Smooth muscle cell (in vitro differentiated cells): ENCODE results near the gene BZW2. TPM values are rescaled to one million over a fixed set of nuclear protein-coding genes. Genes with fewer than 3 reads are reported as not detected.

Experiments used
- DNase-seq: peaks from one replicate; lab custom pipeline; 2025; ENCODE audit not compliant: unreplicated experiment; lab: John Stamatoyannopoulos, UW
- H2AFZ ChIP-seq: fragments of 200-600 bp; sonication (generic); 2 replicates; pipeline ENCODE4 v1.6.0; 2016; ENCODE audit warnings: antibody characterized with exemption, low read depth, mild to moderate bottlenecking
- H3F3A ChIP-seq: fragments of 200-600 bp; sonication (generic); 2 replicates; pipeline ENCODE4 v1.6.0; 2017; ENCODE audit warnings: antibody characterized with exemption, low read depth
- H3K27ac ChIP-seq: fragments of 200-600 bp; sonication (generic); 2 replicates; pipeline ENCODE4 v1.5.1; 2016; ENCODE audit warnings: low read depth, mild to moderate bottlenecking
- H3K27me3 ChIP-seq: fragments of 200-600 bp; sonication (generic); 2 replicates; pipeline ENCODE4 v1.6.1; 2016; ENCODE audit warnings: low read depth, mild to moderate bottlenecking
- H3K36me3 ChIP-seq: fragments of 200-600 bp; sonication (generic); 2 replicates; pipeline ENCODE4 v1.5.1; 2016; ENCODE audit warnings: low read depth
- H3K4me1 ChIP-seq: fragments of 200-600 bp; sonication (generic); 2 replicates; pipeline ENCODE4 v1.5.1; 2016; ENCODE audit warnings: low read depth
- H3K4me2 ChIP-seq: fragments of 200-600 bp; sonication (generic); 2 replicates; pipeline ENCODE4 v1.6.0; 2016; ENCODE audit warnings: mild to moderate bottlenecking
- H3K4me3 ChIP-seq: fragments of 200-600 bp; sonication (generic); 2 replicates; pipeline ENCODE4 v1.5.1; 2016; ENCODE audit warnings: mild to moderate bottlenecking
- H3K79me2 ChIP-seq: fragments of 200-600 bp; sonication (generic); 2 replicates; pipeline ENCODE4 v1.6.0; 2016; ENCODE audit warnings: low read depth, mild to moderate bottlenecking
- H3K9ac ChIP-seq: fragments of 200-600 bp; sonication (generic); 2 replicates; pipeline ENCODE4 v1.6.0; 2016; ENCODE audit warnings: low read depth
- H3K9me3 ChIP-seq: fragments of 200-600 bp; sonication (generic); replicated peaks from 2 replicates; pipeline ENCODE4 v1.5.1; 2016; ENCODE audit warnings: low read depth
- H4K20me1 ChIP-seq: fragments of 200-600 bp; sonication (generic); 2 replicates; pipeline ENCODE4 v1.6.0; 2016; ENCODE audit warnings: low read depth
- WGBS: methylation state at CpG from one replicate; pipeline ENCODE4 v1.1.7; 2016; ENCODE audit warnings: low lambda C conversion rate; 5-methylcytosine and 5-hydroxymethylcytosine counted together
- polyA plus RNA-seq: library from polyadenylated mRNA; unstranded; fragments of >200 nt; fragmentation: Nextera tagmentation; extraction: Ambion mirVana; gene quantifications from 2 replicates; pipeline ENCODE4 v1.2.1, GENCODE V29; 2016
- total RNA-seq: library from RNA; depleted of rRNA; stranded (reverse); fragments of >200 nt; gene quantifications from 2 replicates; pipeline ENCODE4 v1.2.3, GENCODE V29; 2014
- TF ChIP-seq, protein P1 (sequence below): fragments of 200-600 bp; sonication (generic); IDR thresholded peaks from 2 replicates; pipeline ENCODE4 v1.5.1; 2017; ENCODE audit warnings: borderline replicate concordance, mild to moderate bottlenecking, antibody characterized with exemption; ENCODE audit not compliant: insufficient read depth, poor library complexity, severe bottlenecking

The BZW2 gene
- total and polyA plus RNA-seq, 2 experiments from 2014 or later = 56.1 to 83.7 TPM

DNA sequence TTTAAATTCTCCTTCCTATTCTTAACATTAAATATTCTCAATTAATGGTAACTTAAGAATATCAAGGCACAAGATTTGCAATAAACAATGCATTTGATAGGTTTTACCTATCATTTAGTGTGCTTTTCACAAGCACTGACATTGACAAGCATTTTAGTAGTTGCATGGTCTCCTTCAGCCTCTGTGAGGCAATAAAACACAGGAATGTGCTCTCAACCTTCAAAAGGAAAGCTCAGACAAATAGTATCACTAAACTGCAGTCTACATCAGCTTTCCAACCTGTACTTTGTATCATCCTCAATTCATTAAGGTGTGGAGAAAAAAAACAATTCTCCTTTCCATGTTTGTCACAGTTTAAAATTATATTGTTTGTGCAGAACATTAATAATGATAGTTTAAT is 56.5 kb downstream of the BZW2 start:
- H3K4me2 ChIP-seq = no peak overlapping the region
- no peak overlapping the region for H3K9ac ChIP-seq
- H3K27ac ChIP-seq = no peak overlapping the region
- H3K4me3 ChIP-seq = no peak overlapping the region
- H3K4me1 ChIP-seq = no peaks in the 10 kb centered on the region
- H3K36me3 ChIP-seq = peaks cover 34% of the 10 kb centered on the region
- TF ChIP-seq, protein P1, sequence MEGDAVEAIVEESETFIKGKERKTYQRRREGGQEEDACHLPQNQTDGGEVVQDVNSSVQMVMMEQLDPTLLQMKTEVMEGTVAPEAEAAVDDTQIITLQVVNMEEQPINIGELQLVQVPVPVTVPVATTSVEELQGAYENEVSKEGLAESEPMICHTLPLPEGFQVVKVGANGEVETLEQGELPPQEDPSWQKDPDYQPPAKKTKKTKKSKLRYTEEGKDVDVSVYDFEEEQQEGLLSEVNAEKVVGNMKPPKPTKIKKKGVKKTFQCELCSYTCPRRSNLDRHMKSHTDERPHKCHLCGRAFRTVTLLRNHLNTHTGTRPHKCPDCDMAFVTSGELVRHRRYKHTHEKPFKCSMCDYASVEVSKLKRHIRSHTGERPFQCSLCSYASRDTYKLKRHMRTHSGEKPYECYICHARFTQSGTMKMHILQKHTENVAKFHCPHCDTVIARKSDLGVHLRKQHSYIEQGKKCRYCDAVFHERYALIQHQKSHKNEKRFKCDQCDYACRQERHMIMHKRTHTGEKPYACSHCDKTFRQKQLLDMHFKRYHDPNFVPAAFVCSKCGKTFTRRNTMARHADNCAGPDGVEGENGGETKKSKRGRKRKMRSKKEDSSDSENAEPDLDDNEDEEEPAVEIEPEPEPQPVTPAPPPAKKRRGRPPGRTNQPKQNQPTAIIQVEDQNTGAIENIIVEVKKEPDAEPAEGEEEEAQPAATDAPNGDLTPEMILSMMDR = no peak
- no peak for DNase-seq
- H3K27me3 ChIP-seq = no peaks in the 10 kb centered on the region
- no peak overlapping the region for H2AFZ ChIP-seq
- H3K9me3 ChIP-seq = no peaks in the 10 kb centered on the region
- no peaks in the 10 kb centered on the region for H4K20me1 ChIP-seq
- H3K79me2 ChIP-seq = no peaks in the 10 kb centered on the region
- no peaks in the 10 kb centered on the region for H3F3A ChIP-seq

DNA sequence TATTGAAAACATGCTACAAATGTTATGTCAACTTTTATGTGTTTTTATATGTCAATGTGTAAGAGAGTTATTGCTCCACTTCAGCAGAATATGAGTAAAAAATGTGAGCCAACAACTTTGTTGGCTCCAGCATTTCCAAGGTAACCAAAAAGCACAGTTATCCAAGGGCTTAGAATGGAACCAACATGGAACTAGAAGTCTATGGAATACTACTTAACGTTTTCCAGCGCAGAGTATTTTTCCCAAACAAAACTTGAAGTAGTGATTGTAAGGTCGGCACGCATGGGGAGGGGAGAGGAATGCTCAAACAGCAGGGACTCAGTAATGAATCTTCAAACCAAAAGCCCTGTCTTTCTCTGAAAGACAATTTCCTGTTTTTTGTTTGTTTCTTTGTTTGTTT is 62.5 kb downstream of the BZW2 start:
- Histone ChIP-seq H3K79me2 (no peaks in the 10 kb centered on the region), H3K4me1 (peaks cover 3% of the 10 kb centered on the region), H3K4me2 (peak overlapping the region; percentile 2), H3K27ac (peak overlapping the region; percentile 80), H3K4me3 (no peak overlapping the region), H3K36me3 (peaks cover 18% of the 10 kb centered on the region), H3F3A (no peaks in the 10 kb centered on the region), H4K20me1 (no peaks in the 10 kb centered on the region), H3K9me3 (no peaks in the 10 kb centered on the region), H2AFZ (no peak overlapping the region), H3K9ac (peak overlapping the region; percentile 36), H3K27me3 (no peaks in the 10 kb centered on the region)
- 80% methylated on average over 4 of the region's 4 CpGs for WGBS
- TF ChIP-seq, protein P1 = no peak
- no peak for DNase-seq

DNA sequence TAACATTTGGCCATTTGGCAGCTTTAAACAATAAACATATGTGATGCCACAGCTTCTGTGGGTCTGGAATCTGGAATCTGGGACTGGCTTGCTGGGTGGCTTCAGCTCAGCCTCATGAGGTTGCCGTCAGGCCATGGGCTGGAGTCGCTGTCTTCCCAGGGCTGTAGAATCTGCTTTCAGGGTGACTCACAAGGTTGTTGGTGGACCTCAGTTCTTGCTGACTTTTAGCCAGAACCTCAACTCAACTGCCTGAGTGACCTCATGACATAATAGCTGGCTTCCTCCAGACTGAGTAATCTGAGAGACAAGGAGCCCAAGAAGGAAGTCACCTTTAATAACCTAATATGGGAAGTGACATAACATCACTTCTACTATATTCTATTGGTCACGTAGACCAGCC is 63.0 kb downstream of the BZW2 start:
- Histone ChIP-seq H3K27me3 (no peaks in the 10 kb centered on the region), H3K27ac (peak overlapping the region; percentile 80), H3K4me2 (peak overlapping the region; percentile 2), H3K9me3 (no peaks in the 10 kb centered on the region), H3K9ac (peak overlapping the region; percentile 36), H3K79me2 (no peaks in the 10 kb centered on the region), H3F3A (no peaks in the 10 kb centered on the region), H3K36me3 (peaks cover 18% of the 10 kb centered on the region), H3K4me1 (peaks cover 3% of the 10 kb centered on the region), H2AFZ (no peak overlapping the region), H3K4me3 (no peak overlapping the region), H4K20me1 (no peaks in the 10 kb centered on the region)
- TF ChIP-seq, protein P1 = no peak
- no peak for DNase-seq
- WGBS = 30% methylated on average over 3 of the region's 3 CpGs

- Histone ChIP-seq H3K9me3 (no peaks in the 10 kb centered on the region), H3K27me3 (no peaks in the 10 kb centered on the region), H3K36me3 (peaks cover 9% of the 10 kb centered on the region), H3K27ac (no peak overlapping the region), H2AFZ (no peak overlapping the region), H3K9ac (no peak overlapping the region), H3K4me1 (peaks cover 3% of the 10 kb centered on the region), H4K20me1 (no peaks in the 10 kb centered on the region), H3K4me3 (no peak overlapping the region), H3K4me2 (no peak overlapping the region), H3K79me2 (no peaks in the 10 kb centered on the region), H3F3A (no peaks in the 10 kb centered on the region)
- TF ChIP-seq, protein P1 = no peak
- WGBS = 81% methylated on average over 4 of the region's 4 CpGs
- no peak for DNase-seq
These were observed 64.7 kb downstream of the BZW2 start for GRCh38 chr7:16710651-16711050.
